Neural cell (in vitro differentiated cells): ENCODE data around the gene PGAP6. TPM values are rescaled to one million over a fixed set of nuclear protein-coding genes. Genes with fewer than 3 reads are reported as not detected.

Experiments
- H2AFZ ChIP-seq: fragments of 200-600, 300-800 bp; sonication (generic), shearing (Covaris generic); 2 replicates; pipeline ENCODE4 v1.6.0; 2014; ENCODE audit warnings: low read depth, mild to moderate bottlenecking, antibody characterized with exemption, low read length, moderate library complexity
- H3F3A ChIP-seq: fragments of 200-600 bp; shearing (Covaris generic); 2 replicates; pipeline ENCODE4 v1.6.1; 2016; ENCODE audit warnings: mild to moderate bottlenecking, moderate library complexity, mixed read lengths, antibody characterized with exemption, low read length; ENCODE audit not compliant: insufficient read depth, poor library complexity, severe bottlenecking
- H3K27ac ChIP-seq: fragments of 200-600, 300-800 bp; sonication (generic), shearing (Covaris generic); 2 replicates; pipeline ENCODE4 v1.5.1; 2014; ENCODE audit warnings: mild to moderate bottlenecking, low read length, moderate library complexity
- H3K27me3 ChIP-seq: fragments of 300-800, 200-600 bp; sonication (generic), shearing (Covaris generic); 2 replicates; pipeline ENCODE4 v1.6.0; 2014; ENCODE audit warnings: mild to moderate bottlenecking, low read depth, low read length, moderate library complexity; ENCODE audit not compliant: insufficient read depth
- H3K36me3 ChIP-seq: fragments of 300-800, 200-600 bp; sonication (generic), shearing (Covaris generic); 2 replicates; pipeline ENCODE4 v1.5.1; 2014; ENCODE audit warnings: mild to moderate bottlenecking, antibody characterized with exemption, low read length, moderate library complexity; ENCODE audit not compliant: insufficient read depth
- H3K4me2 ChIP-seq: fragments of 300-800, 200-600 bp; sonication (generic), shearing (Covaris generic); 2 replicates; pipeline ENCODE4 v1.6.0; 2014; ENCODE audit warnings: mild to moderate bottlenecking, low read length
- H3K4me3 ChIP-seq: fragments of 300-800, 200-600 bp; sonication (generic), shearing (Covaris generic); 2 replicates; pipeline ENCODE4 v1.5.1; 2014; ENCODE audit warnings: mild to moderate bottlenecking, low read length, moderate library complexity
- H3K79me2 ChIP-seq: fragments of 200-600 bp; shearing (Covaris generic); replicated peaks from 2 replicates; pipeline ENCODE4 v1.6.0; 2014; ENCODE audit warnings: mild to moderate bottlenecking, low read length, moderate library complexity; ENCODE audit not compliant: insufficient read depth
- H3K9ac ChIP-seq: fragments of 300-800, 200-600 bp; sonication (generic), shearing (Covaris generic); 2 replicates; pipeline ENCODE4 v1.6.1; 2016; ENCODE audit warnings: mild to moderate bottlenecking, low read length, mixed read lengths
- H3K9me2 ChIP-seq: fragments of 200-600 bp; shearing (Covaris generic); 2 replicates; pipeline ENCODE4 v1.6.1; 2016; ENCODE audit warnings: mild to moderate bottlenecking, low read length, mixed read lengths; ENCODE audit not compliant: insufficient read depth
- H3K9me3 ChIP-seq: fragments of 200-600, 300-800 bp; sonication (generic), shearing (Covaris generic); 2 replicates; pipeline ENCODE4 v1.6.1; 2016; ENCODE audit warnings: mild to moderate bottlenecking, mixed run types, low read length, moderate library complexity, mixed read lengths
- H4K20me1 ChIP-seq: fragments of 200-600 bp; shearing (Covaris generic); 2 replicates; pipeline ENCODE4 v1.6.1; 2016; ENCODE audit warnings: mild to moderate bottlenecking, mixed run types; ENCODE audit not compliant: insufficient read depth
- EP300 ChIP-seq: fragments of 450-650 bp; conservative IDR thresholded peaks from 2 replicates; pipeline ENCODE4 v1.6.1; 2014; ENCODE audit warnings: antibody characterized with exemption, mild to moderate bottlenecking, moderate library complexity; ENCODE audit not compliant: poor library complexity, severe bottlenecking
- EZH2 ChIP-seq: fragments of 200-600, 300-800 bp; shearing (Covaris generic), sonication (generic); IDR thresholded peaks from 2 replicates; pipeline ENCODE4 v1.6.1; 2014; ENCODE audit warnings: antibody characterized with exemption, low read length, borderline replicate concordance, mild to moderate bottlenecking; ENCODE audit not compliant: insufficient read depth, poor library complexity, severe bottlenecking
- MXI1 ChIP-seq: fragments of 450-650 bp; conservative IDR thresholded peaks from 2 replicates; pipeline ENCODE4 v1.6.1; 2014; ENCODE audit warnings: antibody characterized with exemption, mild to moderate bottlenecking; ENCODE audit not compliant: poor library complexity, severe bottlenecking
- POLR2AphosphoS5 ChIP-seq: IDR thresholded peaks from 2 replicates; pipeline ENCODE4 v1.6.1; 2012
- RAD21 ChIP-seq: fragments of 450-650 bp; conservative IDR thresholded peaks from 2 replicates; pipeline ENCODE4 v1.6.1; 2014; ENCODE audit warnings: antibody characterized with exemption, mild to moderate bottlenecking, moderate library complexity
- SMC3 ChIP-seq: fragments of 450-650 bp; conservative IDR thresholded peaks from 2 replicates; pipeline ENCODE4 v1.6.1; 2014; ENCODE audit warnings: antibody characterized with exemption, mild to moderate bottlenecking, moderate library complexity; ENCODE audit not compliant: poor library complexity
- TAF1 ChIP-seq: IDR thresholded peaks from 2 replicates; pipeline ENCODE4 v1.6.1; 2012; ENCODE audit warnings: low read depth
- polyA plus RNA-seq: library from polyadenylated mRNA; depleted of rRNA; stranded (reverse); fragments of >200 nt; gene quantifications from 2 replicates; pipeline ENCODE4 v1.2.3, GENCODE V29; 2014
- TF ChIP-seq, protein P1 (sequence below): IDR thresholded peaks from 2 replicates; pipeline ENCODE4 v1.6.1; 2012; ENCODE audit warnings: borderline replicate concordance
- TF ChIP-seq, protein P2 (sequence below): fragments of 450-650 bp; IDR thresholded peaks from 2 replicates; pipeline ENCODE4 v1.5.1; 2014; ENCODE audit warnings: antibody characterized with exemption, mild to moderate bottlenecking, moderate library complexity; ENCODE audit not compliant: poor library complexity, severe bottlenecking

The PGAP6 gene
- polyA plus RNA-seq, 1 donor from 2014 or later, result 47.3 TPM

DNA sequence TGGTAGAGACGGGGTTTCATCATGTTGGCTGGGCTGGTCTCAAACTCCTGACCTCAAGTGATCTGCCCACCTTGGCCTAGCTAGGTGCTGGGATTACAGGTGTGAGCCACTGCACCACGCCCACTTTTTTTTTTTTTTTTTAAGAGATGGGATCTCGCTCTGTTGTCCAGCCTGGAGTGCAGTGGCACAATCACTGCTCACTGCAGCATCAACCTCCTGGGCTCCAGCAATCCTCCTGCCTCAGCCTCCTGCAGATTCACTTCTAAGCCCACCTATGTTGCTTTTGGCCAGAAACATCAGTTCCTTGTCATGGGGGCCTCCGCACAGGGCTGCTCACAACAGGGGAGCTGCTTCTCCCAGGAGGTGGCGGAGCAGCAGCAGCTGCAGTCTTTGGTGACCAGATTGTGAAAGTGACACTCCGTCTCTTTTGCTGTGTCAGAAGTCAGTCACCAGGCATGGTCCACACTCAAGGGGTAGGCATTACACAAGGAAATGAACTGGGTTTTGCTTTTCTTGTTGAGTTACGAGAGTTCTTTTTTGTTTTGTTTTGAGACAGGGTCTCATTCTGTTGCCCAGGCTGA lies 10.8 kb upstream of the PGAP6 start:
- Histone ChIP-seq H3K27ac (no peak overlapping the region), H3K9me3 (no peaks in the 10 kb centered on the region), H3K9ac (no peak overlapping the region), H3F3A (no peaks in the 10 kb centered on the region), H3K4me3 (no peak overlapping the region), H3K36me3 (no peaks in the 10 kb centered on the region), H3K4me2 (no peak overlapping the region), H3K27me3 (no peaks in the 10 kb centered on the region), H2AFZ (no peak overlapping the region), H3K9me2 (no peaks in the 10 kb centered on the region), H3K79me2 (no peaks in the 10 kb centered on the region), H4K20me1 (no peaks in the 10 kb centered on the region)
- TF ChIP-seq EZH2 (no peak), TAF1 (no peak), MXI1 (no peak)
- TF ChIP-seq, protein P1, sequence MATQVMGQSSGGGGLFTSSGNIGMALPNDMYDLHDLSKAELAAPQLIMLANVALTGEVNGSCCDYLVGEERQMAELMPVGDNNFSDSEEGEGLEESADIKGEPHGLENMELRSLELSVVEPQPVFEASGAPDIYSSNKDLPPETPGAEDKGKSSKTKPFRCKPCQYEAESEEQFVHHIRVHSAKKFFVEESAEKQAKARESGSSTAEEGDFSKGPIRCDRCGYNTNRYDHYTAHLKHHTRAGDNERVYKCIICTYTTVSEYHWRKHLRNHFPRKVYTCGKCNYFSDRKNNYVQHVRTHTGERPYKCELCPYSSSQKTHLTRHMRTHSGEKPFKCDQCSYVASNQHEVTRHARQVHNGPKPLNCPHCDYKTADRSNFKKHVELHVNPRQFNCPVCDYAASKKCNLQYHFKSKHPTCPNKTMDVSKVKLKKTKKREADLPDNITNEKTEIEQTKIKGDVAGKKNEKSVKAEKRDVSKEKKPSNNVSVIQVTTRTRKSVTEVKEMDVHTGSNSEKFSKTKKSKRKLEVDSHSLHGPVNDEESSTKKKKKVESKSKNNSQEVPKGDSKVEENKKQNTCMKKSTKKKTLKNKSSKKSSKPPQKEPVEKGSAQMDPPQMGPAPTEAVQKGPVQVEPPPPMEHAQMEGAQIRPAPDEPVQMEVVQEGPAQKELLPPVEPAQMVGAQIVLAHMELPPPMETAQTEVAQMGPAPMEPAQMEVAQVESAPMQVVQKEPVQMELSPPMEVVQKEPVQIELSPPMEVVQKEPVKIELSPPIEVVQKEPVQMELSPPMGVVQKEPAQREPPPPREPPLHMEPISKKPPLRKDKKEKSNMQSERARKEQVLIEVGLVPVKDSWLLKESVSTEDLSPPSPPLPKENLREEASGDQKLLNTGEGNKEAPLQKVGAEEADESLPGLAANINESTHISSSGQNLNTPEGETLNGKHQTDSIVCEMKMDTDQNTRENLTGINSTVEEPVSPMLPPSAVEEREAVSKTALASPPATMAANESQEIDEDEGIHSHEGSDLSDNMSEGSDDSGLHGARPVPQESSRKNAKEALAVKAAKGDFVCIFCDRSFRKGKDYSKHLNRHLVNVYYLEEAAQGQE, result no peak

DNA sequence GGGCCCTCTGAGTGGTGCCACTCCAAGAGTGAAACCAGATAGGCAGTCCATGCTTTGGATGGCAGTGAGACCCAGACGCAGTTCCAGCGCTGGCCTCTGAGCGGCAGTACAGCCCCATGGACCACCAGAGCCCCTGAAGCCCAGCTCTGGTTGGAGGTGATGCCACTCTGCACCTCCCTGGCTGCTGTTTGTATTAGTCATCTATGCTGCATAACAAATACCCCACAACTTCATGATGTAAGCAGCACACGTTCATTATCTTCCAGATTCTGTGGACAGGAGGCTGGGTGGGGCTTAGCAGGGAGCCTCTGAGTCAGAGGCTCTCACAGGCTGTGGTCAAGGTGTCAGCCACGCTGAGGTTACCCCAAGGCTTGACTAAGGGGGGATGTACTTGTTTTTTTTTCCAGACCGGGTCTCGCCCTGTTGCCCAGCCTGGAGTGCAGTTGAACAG lies 10.1 kb upstream of the PGAP6 start:
- no peak overlapping the region for H3K9ac ChIP-seq
- no peaks in the 10 kb centered on the region for H3K79me2 ChIP-seq
- H2AFZ ChIP-seq, result no peak overlapping the region
- no peak for TF ChIP-seq POLR2AphosphoS5
- TF ChIP-seq, protein P2, sequence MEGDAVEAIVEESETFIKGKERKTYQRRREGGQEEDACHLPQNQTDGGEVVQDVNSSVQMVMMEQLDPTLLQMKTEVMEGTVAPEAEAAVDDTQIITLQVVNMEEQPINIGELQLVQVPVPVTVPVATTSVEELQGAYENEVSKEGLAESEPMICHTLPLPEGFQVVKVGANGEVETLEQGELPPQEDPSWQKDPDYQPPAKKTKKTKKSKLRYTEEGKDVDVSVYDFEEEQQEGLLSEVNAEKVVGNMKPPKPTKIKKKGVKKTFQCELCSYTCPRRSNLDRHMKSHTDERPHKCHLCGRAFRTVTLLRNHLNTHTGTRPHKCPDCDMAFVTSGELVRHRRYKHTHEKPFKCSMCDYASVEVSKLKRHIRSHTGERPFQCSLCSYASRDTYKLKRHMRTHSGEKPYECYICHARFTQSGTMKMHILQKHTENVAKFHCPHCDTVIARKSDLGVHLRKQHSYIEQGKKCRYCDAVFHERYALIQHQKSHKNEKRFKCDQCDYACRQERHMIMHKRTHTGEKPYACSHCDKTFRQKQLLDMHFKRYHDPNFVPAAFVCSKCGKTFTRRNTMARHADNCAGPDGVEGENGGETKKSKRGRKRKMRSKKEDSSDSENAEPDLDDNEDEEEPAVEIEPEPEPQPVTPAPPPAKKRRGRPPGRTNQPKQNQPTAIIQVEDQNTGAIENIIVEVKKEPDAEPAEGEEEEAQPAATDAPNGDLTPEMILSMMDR, result peak; percentile 63
- peak; percentile 38 for TF ChIP-seq SMC3
- peak; percentile 62 for TF ChIP-seq RAD21
- H3K4me3 ChIP-seq, result no peak overlapping the region
- H3K36me3 ChIP-seq, result no peaks in the 10 kb centered on the region
- H4K20me1 ChIP-seq, result no peaks in the 10 kb centered on the region
- H3K9me3 ChIP-seq, result no peaks in the 10 kb centered on the region
- no peaks in the 10 kb centered on the region for H3F3A ChIP-seq
- no peaks in the 10 kb centered on the region for H3K27me3 ChIP-seq
- H3K27ac ChIP-seq, result no peak overlapping the region
- no peaks in the 10 kb centered on the region for H3K9me2 ChIP-seq
- H3K4me2 ChIP-seq, result no peak overlapping the region

DNA sequence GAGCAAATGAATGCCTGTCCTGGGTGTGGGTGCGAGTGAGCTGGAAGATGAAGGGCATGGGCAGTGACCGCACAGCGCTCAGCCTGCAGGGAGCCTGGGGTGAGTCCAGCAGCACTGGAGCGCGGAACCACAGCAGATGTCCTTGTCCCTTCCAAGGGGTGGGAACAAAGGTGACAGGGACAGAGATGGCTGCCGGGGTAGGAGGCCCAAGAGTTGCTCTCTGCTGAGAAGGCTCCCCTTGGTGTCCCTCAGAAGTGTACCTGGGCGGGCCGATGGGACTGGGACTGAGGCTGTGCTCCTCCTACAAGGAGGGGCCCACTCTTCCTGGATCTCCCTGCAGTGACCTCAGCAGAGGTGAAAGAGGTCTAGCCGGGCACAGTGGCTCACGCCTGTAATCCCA lies 7.6 kb upstream of the PGAP6 start:
- TF ChIP-seq EP300 (no peak), SMC3 (no peak), POLR2AphosphoS5 (no peak), RAD21 (no peak)
- TF ChIP-seq, protein P2, result no peak
- H3K9ac ChIP-seq, result no peak overlapping the region
- no peaks in the 10 kb centered on the region for H3K79me2 ChIP-seq
- H3K4me3 ChIP-seq, result no peak overlapping the region
- H3K36me3 ChIP-seq, result no peaks in the 10 kb centered on the region
- no peak overlapping the region for H3K27ac ChIP-seq
- H4K20me1 ChIP-seq, result no peaks in the 10 kb centered on the region
- H2AFZ ChIP-seq, result no peak overlapping the region
- H3K4me2 ChIP-seq, result no peak overlapping the region
- H3F3A ChIP-seq, result no peaks in the 10 kb centered on the region
- H3K9me2 ChIP-seq, result no peaks in the 10 kb centered on the region
- no peaks in the 10 kb centered on the region for H3K9me3 ChIP-seq
- no peaks in the 10 kb centered on the region for H3K27me3 ChIP-seq
